HCT116 (cell line): ENCODE results near the gene EPHA3.

Source experiments
- CEBPB ChIP-seq: IDR thresholded peaks from 2 replicates; pipeline ENCODE4 v1.6.1; 2012; ENCODE audit warnings: low read depth
- EGR1 ChIP-seq: IDR thresholded peaks from 2 replicates; pipeline ENCODE4 v1.6.1; 2012; ENCODE audit warnings: low read depth
- EZH2 ChIP-seq: fragments of 200-600 bp; sonication (generic); IDR thresholded peaks from 2 replicates; pipeline ENCODE4 v1.6.1; 2017; ENCODE audit warnings: antibody characterized with exemption, mixed run types
- EZH2phosphoT487 ChIP-seq: fragments of 200-600 bp; IDR thresholded peaks from 2 replicates; pipeline ENCODE4 v1.6.1; 2018; ENCODE audit warnings: antibody characterized with exemption, borderline replicate concordance
- MAX ChIP-seq: IDR thresholded peaks from 2 replicates; pipeline ENCODE4 v1.6.1; 2012
- POLR2A ChIP-seq: IDR thresholded peaks from 2 replicates; pipeline ENCODE4 v1.7.0; 2011; ENCODE audit warnings: borderline replicate concordance; ENCODE audit not compliant: insufficient read depth, insufficient read length; ENCODE audit errors: extremely low read depth
- REST ChIP-seq: IDR thresholded peaks from 2 replicates; pipeline ENCODE4 v1.6.1; 2012; ENCODE audit warnings: low read depth
- SIN3A ChIP-seq: IDR thresholded peaks from 2 replicates; pipeline ENCODE4 v1.6.1; 2012; ENCODE audit warnings: low read depth
- TCF7L2 ChIP-seq: IDR thresholded peaks from 2 replicates; pipeline ENCODE4 v1.7.0; 2011; ENCODE audit warnings: borderline replicate concordance, inconsistent platforms; ENCODE audit not compliant: insufficient read depth, insufficient read length; ENCODE audit errors: extremely low read depth
- ZFX ChIP-seq: fragments of 450-650 bp; IDR thresholded peaks from 2 replicates; pipeline ENCODE4 v1.6.1; 2017
- ZNF274 ChIP-seq: fragments of 200-500 bp; sonication (Bioruptor generic); IDR thresholded peaks from 2 replicates; pipeline ENCODE4 v1.6.1; 2014; ENCODE audit warnings: mild to moderate bottlenecking, low read depth, low read length, inconsistent platforms
- TF ChIP-seq, protein P1 (sequence below), 3 experiments: fragments of 200-600 bp in 1 of 3; sonication (generic) in 1 of 3; IDR thresholded peaks in 2 of 3; conservative IDR thresholded peaks in 1 of 3; 2 replicates each; pipeline ENCODE4 v1.5.1; 2012 to 2017; ENCODE audit warnings: low read depth in 2 of 3, low read length in 2 of 3, antibody characterized with exemption in 1 of 3, borderline replicate concordance in 1 of 3, control low read depth in 1 of 3, mild to moderate bottlenecking in 1 of 3, mixed read lengths in 1 of 3, mixed run types in 1 of 3, moderate library complexity in 1 of 3; ENCODE audit not compliant: insufficient read depth in 1 of 3

- TF ChIP-seq EZH2 = no peak
- TF ChIP-seq, protein P1, sequence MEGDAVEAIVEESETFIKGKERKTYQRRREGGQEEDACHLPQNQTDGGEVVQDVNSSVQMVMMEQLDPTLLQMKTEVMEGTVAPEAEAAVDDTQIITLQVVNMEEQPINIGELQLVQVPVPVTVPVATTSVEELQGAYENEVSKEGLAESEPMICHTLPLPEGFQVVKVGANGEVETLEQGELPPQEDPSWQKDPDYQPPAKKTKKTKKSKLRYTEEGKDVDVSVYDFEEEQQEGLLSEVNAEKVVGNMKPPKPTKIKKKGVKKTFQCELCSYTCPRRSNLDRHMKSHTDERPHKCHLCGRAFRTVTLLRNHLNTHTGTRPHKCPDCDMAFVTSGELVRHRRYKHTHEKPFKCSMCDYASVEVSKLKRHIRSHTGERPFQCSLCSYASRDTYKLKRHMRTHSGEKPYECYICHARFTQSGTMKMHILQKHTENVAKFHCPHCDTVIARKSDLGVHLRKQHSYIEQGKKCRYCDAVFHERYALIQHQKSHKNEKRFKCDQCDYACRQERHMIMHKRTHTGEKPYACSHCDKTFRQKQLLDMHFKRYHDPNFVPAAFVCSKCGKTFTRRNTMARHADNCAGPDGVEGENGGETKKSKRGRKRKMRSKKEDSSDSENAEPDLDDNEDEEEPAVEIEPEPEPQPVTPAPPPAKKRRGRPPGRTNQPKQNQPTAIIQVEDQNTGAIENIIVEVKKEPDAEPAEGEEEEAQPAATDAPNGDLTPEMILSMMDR (IDR thresholded peaks at IDR 0.05 in 2 of 3, conservative IDR thresholded peaks at IDR 0.05 in 1 of 3; ENCODE audit: borderline replicate concordance in 1 of 3, insufficient read depth in 1 of 3, low read depth in 2 of 3, low read length in 2 of 3) = no peak
- TF ChIP-seq TCF7L2 = no peak
- no peak for TF ChIP-seq MAX
- TF ChIP-seq REST = no peak
- no peak for TF ChIP-seq SIN3A
- TF ChIP-seq EZH2phosphoT487 = no peak
- TF ChIP-seq EGR1 = no peak
- no peak for TF ChIP-seq ZNF274
- no peak for TF ChIP-seq POLR2A
- no peak for TF ChIP-seq ZFX
- TF ChIP-seq CEBPB = no peak
Measured at GRCh38 chr3:89108291-89108550, 800 bp downstream of the EPHA3 start.
